ENCODE measurements around the gene SYT1. TPM values are rescaled to one million over a fixed set of nuclear protein-coding genes. Genes with fewer than 3 reads are reported as not detected.

Gene SYT1
- total and polyA plus RNA-seq, 2 of the 8 experiments (the other 6 are each of a cell fraction or from before 2014, with no cell fraction given) = 11.0 to 34.6 TPM

- Histone ChIP-seq H4K8ac (ENCODE audit: extremely low read depth, insufficient read depth, low read length) (no peak overlapping the region), H2BK15ac (ENCODE audit: low read length) (no peak overlapping the region), H3K4me1 (replicated peaks in 1 of 4; ENCODE audit: control insufficient read depth in 3 of 4, insufficient read depth in 4 of 4, low read length in 3 of 4) (no peaks in the 10 kb centered on the region), H2BK5ac (ENCODE audit: low read depth, low read length) (no peak overlapping the region), H3K14ac (ENCODE audit: insufficient read length) (no peak overlapping the region), H2BK12ac (ENCODE audit: low read depth, low read length) (no peak overlapping the region), H2AK5ac (ENCODE audit: low read depth, low read length) (no peak overlapping the region), H2BK20ac (ENCODE audit: low read length) (no peak overlapping the region), H3K79me2 (ENCODE audit: control insufficient read depth in 1 of 2, insufficient read depth in 2 of 2, low read length in 2 of 2) (no peaks in the 10 kb centered on the region), H3K23ac (ENCODE audit: insufficient read length) (no peak overlapping the region), H3K4me2 (ENCODE audit: insufficient read depth in 1 of 2, low read depth in 2 of 2, low read length in 2 of 2) (no peak overlapping the region), H3K56ac (replicated peaks; ENCODE audit: insufficient read length, low read depth, low read length) (no peak overlapping the region), H3K79me1 (ENCODE audit: low read depth, low read length) (no peaks in the 10 kb centered on the region), H4K5ac (ENCODE audit: insufficient read length, low read depth, low read length) (no peak overlapping the region), H3K18ac (ENCODE audit: extremely low read depth, low read length) (no peak overlapping the region), H3K27me3 (replicated peaks in 1 of 4; ENCODE audit: control insufficient read depth in 3 of 4, extremely low read depth in 1 of 4, insufficient read depth in 3 of 4, low read length in 3 of 4) (no peaks in the 10 kb centered on the region), H3K4ac (replicated peaks; ENCODE audit: insufficient read length, low read depth, low read length) (no peak overlapping the region), H4K91ac (replicated peaks; ENCODE audit: insufficient read length, low read length) (no peak overlapping the region), H3K4me3 (ENCODE audit: extremely low read depth in 1 of 4, insufficient read depth in 2 of 4, low read depth in 3 of 4, low read length in 4 of 4) (no peak overlapping the region), H3K9me3 (ENCODE audit: insufficient read depth in 2 of 2, low read depth in 1 of 2, low read length in 1 of 2) (no peaks in the 10 kb centered on the region; a peak in 1 of 4 replicates), H4K20me1 (replicated peaks in 1 of 2; ENCODE audit: control insufficient read depth in 1 of 2, insufficient read depth in 2 of 2, low read length in 2 of 2) (no peaks in the 10 kb centered on the region), H3K23me2 (ENCODE audit: low read depth, low read length) (no peaks in the 10 kb centered on the region), H2AFZ (ENCODE audit: low read length) (no peak overlapping the region), H2BK120ac (replicated peaks; ENCODE audit: low read depth, low read length) (no peak overlapping the region), H3K36me3 (ENCODE audit: control insufficient read depth in 2 of 4, insufficient read depth in 4 of 4, low read length in 3 of 4) (no peaks in the 10 kb centered on the region), H3K27ac (ENCODE audit: low read depth, low read length) (no peak overlapping the region), H3K9ac (replicated peaks in 1 of 4; ENCODE audit: extremely low read depth in 1 of 4, low read depth in 3 of 4, low read length in 3 of 4) (no peak overlapping the region)
- FAIRE-seq (no peak), DNase-seq (ENCODE audit: low read depth in 1 of 2, low spot score in 2 of 2) (no peak)
- CTCF ChIA-PET (ENCODE audit: partially characterized antibody) = no interaction called here
- POLR2A ChIA-PET (ENCODE audit: partially characterized antibody) = no interaction called here
- 90% methylated on average over 1 of the region's 1 CpG; no CpG with 5 or more reads in 1 of the 2 experiments for WGBS, 2 experiments (ENCODE audit: extremely low coverage in 1 of 2, insufficient coverage in 1 of 2, insufficient read length in 1 of 2, insufficient replicate concordance in 2 of 2, low coverage in 1 of 2, low lambda C conversion rate in 2 of 2, missing lambda C conversion rate in 1 of 2)
- TF ChIP-seq KDM4A (IDR thresholded peaks at IDR 0.05; ENCODE audit: low read depth, low read length, severe bottlenecking) (no peak), YY1 (IDR thresholded peaks at IDR 0.05; ENCODE audit: low read depth, low read length) (no peak), RXRA (IDR thresholded peaks at IDR 0.05; ENCODE audit: insufficient read depth, low read depth, low read length) (no peak), SIRT6 (IDR thresholded peaks at IDR 0.05; ENCODE audit: low read length) (no peak), HDAC6 (IDR thresholded peaks at IDR 0.05; ENCODE audit: low read depth, low read length) (no peak), KDM5A (IDR thresholded peaks at IDR 0.05; ENCODE audit: low read length) (no peak), ZNF274 (IDR thresholded peaks at IDR 0.05; ENCODE audit: borderline replicate concordance, extremely low read depth, low read length) (no peak), FOSL1 (IDR thresholded peaks at IDR 0.05; ENCODE audit: insufficient read depth, low read depth, low read length) (no peak)
Observed at GRCh38 chr12:79206871-79207270, 342.3 kb downstream of the SYT1 start.

Data from H1 (cell line).